SIG-M5 treated with dmso at 0.1 percent for 504 hours (cell line): ENCODE measurements around the gene NLRP5.

ENCODE experiments used
- DNase-seq: peaks from one replicate; lab custom pipeline; 2025; ENCODE audit not compliant: unreplicated experiment; lab: John Stamatoyannopoulos, UW

The NLRP5 gene

DNA sequence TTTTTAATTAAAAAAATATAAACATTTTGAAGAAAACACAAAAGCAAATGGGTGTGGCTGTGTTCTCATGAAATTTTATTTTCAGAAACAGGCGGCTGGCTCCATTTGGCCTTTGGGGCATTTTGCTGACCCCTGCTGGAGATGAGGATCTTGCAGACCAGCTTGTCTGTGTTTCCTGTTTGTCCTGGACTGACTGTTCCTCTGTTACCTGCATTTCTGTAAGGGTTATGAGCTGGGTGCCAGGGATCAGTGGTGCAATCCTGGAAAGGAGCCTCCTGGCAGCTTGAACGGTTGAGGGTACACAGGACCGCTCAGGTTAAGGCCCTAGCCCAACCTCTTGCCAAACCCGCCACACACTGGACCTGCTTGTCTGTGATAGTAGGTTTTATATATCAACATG is 84.6 kb downstream of the NLRP5 start:
- no peak for DNase-seq

DNA sequence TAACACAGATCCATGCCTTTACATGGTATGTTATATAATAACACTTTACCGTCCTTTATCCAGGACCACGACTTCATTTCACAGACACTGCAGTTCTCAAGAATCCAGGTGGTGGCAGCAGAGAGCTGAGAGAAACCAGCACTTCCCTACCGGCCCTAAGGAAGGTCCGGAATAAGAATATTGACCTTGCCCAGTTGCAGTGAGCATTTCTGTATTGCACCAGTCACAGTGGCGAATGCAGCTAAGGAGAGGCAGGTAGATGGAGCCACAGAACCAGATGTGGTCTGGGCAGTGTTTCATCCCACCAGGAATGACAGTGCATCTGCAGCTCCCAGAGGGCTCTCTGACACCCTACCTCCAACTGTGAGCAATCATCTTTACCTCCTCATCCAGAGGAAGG is 89.9 kb downstream of the NLRP5 start:
- DNase-seq = peak; percentile 32

DNA sequence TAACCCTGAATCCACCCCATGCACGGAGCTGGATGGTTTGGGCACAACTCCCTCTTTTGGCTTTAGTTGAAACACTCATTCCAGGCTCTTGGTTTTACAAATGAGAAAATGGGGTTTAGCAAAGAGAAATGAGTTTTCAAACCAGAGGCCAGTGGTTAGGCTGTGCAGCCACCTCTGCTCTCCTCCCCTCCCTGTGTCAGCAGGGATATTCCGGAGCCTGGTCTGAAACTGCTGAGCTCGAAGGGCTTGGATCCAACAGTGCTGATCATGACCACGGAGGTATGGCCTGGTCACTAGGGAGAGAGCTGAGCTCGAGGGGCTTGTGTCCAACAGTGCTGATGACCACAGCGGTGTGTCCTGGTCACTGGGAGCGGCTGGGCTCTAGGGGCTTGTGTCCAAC is 93.0 kb downstream of the NLRP5 start:
- DNase-seq = no peak

DNA sequence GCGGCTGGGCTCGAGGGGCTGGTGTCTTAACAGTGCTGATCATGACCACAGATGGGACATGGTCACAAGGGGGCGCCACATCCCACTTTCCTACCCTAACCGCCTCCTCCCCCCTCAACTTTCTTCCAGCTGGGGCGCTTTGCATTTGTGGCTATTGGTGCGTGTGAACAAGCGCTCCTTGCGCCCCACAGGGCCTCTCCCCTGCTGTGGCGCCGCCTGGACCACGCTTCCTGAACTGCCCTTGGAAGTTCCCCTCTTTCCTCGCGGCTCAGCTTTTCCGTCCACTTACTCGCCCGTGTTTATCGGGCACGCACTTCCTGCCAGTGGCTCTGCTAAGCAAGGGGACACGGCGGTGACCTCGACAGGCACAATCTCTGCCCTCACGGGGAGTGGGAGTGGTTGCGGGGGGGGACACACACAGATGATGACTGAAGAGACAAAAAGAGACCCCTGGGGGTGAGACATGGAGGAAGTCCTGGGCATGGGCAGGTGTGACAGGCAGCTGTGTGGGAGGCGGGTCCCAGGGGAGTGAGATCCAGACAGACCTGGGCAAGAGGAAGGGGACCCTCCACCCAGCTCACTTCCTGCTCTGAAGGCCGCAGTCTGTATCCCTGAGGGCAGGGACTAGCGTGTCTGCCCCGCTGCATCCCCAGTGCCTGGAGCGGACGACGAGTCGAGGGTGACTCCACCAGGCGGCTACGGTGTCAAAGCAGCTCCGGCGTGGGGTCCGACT is 94.3 kb downstream of the NLRP5 start:
- peak; percentile 36 for DNase-seq

DNA sequence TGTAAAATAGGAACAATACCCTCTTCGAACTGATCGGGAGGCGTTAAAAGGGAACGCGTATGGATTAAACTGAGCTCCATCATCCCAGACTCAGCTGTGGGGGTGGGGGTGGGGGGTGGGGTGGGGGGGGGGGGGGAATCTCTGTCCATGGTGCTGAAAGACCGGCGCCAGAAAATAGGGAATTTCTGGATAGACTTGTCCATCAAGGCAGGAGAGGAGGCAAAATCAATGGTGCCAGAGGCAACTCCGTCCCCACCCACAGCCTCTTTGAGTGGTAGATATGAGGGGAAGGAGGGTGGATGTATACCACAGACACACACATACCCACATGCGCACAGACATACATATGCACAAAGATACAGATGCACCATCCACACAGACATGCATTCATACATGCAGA is 97.1 kb downstream of the NLRP5 start:
- DNase-seq = no peak

DNA sequence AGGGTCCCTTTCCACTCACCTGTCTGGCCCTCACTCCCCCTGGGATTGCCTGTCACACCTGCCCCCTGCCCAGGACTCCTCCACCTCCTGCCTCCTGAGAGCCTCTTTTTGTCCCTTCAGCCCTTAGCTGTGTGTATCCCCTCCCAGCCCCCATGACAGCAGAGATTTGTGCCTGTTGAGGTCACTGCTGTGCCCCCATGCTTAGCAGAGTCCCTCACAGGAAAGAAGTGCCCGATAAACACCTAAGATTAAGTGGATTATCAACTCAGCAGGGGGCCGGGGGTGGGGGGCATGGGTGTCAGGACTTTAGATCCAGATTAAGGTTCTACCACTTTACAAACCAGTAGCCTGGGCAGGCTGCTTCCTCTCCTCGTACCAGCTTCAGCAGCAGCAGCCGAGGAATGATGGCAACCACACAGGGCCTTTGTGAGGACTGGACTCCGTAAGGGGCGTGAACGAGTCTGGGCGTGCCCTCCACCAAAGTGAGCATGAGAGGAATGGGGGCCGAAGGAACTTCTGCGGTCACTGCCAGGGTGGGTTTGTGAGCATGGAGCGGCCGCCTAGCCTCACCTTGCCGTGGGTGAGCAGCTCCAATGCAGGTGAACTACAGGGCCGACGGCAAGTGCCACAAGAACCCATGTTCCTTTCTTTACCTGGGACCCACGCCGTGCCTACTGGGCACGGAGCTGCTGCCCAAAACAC is 98.4 kb downstream of the NLRP5 start:
- no peak for DNase-seq

DNA sequence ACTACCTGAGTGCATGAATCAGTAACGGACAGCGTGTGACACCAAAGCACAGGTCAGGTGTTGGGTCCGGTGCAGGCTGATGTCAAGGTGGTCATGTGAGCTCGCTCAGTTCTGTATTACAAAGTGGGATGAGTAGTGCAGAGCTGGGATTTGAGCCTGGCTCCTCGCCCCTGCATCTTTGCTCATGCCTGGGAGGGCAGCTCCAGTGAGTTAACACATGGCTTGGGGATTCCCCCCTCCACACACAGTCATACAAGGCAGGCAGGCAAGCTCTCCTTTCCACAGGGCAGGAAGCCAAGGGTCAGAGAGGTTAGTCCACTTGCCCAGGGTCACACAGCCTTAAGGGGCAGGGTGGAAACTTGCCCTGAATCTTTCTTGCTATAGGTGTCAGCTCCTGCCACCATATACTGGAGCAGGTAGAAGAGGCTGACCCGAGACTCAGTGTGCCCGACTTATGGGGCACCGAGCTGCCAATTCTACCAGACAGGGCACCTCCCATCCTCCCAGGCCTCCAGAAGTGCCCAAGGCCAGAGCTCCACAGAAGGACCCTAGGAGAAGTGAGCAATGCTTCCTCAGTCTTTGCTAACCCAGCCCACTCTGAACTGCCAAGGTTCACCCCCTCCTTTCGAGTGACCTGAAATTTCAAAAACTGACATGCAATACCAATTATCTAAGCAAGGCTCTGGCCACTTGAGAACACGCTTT is 99.1 kb downstream of the NLRP5 start:
- no peak for DNase-seq

DNA sequence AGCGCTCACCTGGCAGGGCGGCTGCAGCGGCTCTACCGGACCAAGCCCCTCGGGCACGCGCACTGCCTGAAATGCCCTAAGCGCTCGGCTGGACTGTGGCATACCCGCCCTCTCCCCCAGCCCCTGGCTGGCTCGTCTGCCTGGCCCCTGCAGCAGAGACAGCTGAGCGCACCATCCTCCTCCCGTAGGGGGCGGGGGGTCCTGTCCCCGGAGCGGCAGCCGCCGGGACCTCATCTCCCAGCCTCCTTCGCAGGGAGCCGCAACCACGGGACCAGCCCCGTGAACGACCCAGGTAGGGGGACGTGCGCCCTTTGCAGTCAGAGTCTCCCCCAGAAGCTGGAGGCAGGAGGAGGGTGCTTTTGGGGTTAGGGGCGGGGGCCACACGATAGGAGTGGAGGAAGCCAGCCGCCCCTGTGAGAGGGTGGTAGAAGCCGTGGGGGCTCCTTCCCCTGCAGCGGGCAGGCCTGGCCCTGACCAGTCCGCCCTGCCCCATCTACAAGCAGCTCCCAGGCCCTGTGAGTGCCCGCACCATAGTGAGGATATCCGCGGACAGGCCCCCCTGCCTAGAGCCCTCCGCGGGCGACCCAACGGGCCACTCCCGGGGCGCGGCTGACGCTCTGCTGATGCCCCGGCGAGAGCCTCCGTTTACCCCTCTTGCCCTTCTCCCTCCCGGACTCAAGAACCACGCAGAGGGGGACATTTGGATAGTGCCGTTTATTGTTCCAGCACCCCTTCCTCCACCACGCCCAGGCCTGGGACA is 100.3 kb downstream of the NLRP5 start:
- DNase-seq = no peak

DNA sequence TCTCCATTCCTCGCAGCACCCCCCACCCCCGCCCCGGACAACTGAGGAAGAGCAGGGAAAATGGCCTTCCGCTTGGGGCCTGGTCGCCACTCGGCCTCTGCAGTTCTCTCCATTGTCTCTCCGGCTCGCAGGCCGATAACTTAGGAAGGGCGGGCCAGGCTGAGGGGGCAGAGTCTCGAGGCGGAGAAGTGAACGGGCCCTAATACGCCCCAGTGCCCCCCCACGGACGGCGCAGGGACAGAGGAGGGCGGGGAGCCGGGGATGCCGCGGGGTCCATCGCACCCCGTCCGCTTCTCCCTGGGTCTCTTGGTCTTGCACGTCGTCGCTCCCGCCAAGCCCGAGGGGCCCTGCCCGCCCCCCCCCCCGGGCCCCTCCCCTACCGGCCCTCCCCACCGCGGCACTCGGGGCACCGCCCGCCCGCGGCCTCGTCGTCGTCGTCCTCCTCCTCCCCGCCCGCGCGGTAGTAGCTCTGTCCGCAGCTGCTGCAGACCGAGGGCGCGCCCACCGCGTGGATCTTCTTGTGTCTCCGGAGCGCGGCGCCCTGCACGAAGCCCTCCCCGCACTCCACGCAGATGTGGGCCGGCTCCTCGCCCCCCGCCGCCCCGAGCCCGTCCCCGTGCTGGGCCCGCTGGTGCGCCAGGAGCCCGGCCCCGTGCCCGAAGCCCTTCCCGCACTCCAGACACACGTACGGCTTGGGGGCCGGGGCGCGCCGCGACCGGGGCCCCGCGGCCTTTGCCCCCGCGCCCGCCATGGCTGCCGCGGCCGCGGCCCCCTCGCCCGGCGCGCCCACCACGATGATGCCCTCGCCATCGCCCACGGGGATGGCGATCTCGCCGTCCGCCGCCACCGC is 101.3 kb downstream of the NLRP5 start:
- DNase-seq = no peak

DNA sequence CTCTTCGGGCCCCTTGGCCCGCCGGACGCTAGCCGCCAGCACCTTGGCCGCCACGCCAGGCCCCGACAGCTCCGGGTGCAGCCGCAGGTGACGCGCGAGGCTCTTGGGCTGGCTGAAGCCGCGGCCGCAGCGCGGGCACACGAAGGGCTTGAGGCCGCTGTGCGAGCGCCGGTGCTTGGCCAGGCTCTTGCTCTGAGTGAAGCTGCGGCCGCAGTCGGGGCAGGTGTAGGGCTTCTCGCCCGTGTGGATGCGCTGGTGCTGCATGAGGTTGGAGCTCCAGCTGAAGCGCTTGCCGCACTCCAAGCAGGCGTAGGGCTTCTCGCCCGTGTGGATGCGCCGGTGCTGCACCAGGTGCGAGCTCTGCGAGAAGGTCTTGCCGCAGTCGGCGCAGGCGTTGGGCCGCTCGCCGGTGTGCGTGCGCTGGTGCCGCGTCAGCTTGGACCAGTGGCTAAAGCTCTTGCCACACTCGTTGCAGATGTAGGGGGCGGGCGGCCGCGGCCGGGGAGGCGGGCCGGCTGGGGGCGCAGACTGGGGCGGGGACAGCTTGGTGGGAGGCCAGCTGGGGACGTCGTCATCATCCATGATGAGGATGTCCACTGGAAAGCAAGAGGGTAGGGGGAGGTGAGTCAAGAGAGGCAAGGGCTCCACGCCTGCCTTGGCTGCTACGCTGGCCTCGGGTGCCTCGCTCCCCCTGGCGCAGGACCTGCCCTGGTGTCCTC is 102.1 kb downstream of the NLRP5 start:
- no peak for DNase-seq

DNA sequence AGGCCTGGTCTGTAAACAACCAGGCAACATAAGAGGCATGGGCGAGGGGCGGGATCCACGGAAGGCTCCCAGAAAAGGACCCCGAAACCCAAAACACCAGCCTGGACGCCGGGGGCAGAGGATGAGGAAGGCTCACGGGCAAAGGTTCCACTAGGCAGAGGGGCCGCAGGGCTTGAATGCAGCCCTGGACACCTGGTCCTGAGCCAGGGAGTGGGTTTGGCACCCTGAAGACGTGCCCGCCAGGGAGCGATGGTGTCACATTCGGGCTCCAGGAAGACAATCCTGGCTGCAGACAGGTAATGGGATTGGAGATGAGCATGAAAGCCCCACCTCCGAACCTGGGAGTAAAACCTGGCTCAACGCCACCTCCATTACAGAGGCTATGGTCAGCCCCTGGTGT is 102.8 kb downstream of the NLRP5 start:
- no peak for DNase-seq

DNA sequence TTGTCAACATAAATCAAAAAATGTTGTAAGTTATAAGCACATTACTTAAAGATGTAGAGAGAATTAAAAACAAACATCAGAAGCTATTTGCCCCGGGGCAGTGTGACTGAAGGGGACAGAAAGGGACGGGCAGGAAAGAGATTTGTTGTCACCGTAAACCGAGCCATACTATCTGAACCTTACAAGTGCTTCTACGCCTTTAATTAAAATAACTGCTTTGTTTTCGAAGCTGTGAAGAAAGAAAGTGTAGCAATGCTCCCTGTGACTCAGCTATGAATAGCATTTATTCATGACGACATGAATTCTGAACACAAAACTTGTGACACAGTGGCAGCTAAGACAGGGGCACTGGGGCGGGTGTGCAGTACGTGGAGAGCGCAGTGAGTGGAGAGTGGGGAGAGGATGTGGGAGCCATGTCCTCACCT is 104.5 kb downstream of the NLRP5 start:
- DNase-seq = no peak

DNA sequence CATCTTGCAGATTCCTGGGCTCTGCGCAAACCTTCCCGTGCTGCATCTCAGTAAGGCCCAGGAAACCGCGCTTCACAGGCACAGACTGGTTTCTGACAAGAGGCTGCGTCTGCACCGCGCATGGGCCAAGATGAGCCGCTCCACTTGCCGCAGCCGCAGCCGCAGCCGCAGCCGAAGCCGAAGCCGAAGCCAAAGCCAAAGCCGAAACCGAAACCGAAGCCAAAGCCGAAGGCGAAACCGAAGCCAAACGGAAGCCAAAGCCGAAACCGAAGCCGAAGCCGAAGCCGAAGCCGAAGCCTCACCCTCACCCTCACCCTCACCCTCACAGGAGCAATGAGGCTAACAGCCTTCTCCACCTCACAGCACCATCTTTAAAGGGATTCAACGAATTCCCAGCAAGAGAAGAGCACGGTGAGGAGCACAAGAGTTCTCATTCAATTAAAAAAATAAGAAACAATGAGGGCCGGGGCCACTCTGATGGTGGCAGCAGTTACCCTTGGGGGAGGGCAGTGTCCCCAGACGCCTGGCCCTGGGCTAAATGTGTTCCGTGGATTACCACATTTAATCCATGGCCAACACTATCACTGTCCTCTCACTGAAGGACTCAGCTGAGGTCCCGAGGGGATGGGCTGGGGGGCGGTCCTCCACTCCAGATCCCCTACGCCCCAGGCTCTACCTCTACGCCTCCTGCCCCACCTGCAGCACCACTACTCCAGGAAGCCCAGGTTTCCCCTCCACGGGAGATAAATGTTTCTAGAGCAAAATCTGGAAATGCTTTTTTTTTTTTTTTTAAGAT is 105.4 kb downstream of the NLRP5 start:
- no peak for DNase-seq

DNA sequence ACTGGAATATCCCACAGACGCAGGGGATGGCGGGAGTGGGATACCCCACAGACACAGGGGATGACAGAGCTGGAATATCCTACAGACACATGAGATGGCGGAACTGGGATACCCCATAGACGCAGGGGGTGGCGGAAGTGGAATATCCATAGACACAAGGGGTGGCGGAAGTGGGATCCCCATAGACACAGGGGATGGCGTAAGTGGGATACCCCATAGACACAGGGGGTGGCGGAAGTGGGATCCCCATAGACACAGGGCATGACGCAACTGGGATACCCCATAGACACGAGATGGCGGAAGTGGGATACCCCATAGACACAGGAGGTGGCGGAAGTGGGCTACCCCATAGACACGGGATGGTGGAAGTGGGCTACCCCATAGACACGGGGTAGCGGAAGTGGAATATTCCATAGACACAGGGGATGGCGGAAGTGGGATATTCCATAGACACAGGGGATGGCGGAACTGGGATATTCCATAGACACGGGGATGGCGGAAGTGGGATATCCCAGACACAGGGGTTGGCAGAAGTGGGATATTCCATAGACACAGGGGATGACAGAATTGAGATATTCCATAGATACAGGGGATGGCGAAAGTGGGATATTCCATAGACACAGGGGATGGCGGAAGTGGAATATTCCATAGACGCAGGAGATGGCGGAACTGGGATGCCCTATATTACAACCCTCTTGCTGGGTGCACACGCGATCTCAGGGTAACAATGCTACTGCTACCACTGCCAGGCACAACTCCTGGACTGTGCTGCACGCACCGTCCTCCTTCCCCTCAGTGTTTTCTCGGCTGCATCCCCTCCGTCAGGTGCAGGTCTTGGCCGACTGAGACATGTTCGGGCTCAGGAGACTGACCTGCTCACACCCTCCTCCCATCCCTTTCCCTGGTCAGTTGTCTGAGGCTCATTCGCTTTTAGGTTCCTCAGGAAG is 106.4 kb downstream of the NLRP5 start:
- DNase-seq = no peak

DNA sequence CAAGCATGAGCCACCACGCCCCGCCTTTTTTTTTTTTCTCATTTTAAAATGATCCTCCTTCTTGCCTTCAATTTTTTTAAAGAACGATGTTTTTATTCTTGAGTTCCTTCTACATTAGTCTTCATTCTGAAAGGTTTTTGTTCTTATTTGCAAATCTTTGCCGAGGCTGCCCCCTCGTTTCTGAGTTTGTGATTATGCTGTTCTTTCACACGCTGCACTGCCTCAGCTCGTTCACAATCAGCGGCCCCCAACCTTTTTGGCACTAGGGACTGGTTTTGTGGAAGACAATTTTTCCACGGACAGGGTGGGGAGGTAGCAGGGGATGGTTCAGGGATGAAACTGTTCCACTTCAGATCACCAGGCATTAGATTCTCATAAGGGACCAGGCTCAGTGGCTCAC is 107.9 kb downstream of the NLRP5 start:
- DNase-seq = no peak

DNA sequence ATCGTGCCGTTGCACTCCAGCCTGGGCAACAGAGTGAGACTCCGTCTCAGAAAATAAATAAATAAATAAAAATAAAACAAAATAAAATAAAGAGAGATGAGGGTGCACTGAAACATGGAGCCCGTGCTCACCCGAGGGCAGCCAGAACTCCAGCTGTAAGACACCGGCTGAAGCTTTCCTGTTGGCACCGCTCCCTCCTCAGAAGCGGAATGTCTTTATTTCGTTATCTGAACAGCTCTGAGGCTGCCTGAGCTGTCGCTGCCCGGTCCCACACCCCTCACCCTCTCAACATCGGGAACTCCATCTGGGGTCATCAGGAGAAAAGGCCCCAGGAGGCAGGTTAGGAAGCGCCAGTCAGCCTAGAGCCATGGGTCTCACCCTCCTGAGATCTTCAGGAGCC is 110.1 kb downstream of the NLRP5 start:
- no peak for DNase-seq

DNA sequence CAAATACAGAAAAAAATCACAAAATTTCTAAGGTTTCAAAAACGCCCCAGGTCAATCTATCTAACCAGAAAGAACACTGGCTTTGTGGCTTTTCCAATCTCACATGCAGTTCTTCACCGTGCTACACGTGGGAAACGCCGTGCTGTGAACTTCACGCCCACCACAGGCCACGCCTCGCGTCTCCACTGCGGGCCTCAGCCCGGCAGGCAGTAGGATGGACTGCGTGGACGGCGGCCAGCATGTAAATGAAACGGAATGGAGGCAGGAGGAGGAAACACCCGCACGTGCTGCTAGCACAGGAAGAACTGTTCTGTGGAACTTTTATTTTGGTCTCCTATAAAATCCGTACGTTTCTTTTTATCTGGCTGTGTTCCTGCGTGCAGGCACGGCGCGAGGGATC is 110.7 kb downstream of the NLRP5 start:
- DNase-seq = no peak

DNA sequence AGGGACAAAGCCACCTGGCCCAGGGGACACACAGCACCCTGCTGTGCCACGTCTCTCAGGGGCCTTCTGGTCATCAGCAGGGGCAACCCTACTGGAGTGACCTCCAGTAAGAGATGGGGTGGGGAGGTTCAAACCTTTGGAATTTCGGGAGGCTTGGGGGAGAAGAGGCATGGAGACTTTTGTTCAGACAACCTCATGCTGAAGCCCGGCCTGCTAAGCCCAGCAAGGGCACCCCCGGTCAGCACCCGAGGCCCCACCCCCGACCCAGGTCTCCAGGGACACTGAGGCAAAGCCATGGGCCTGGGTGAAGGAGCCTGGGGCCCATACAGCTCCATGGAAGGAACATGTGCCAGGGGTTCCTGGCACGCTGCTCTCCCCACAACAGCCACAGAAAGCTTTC is 111.2 kb downstream of the NLRP5 start:
- DNase-seq = no peak
